ENCODE data around the gene SART3. TPM values are rescaled to one million over a fixed set of nuclear protein-coding genes. Genes with fewer than 3 reads are reported as not detected.

Gene SART3
- total RNA-seq, 1 donor from 2014 or later: 79.0 TPM

DNA sequence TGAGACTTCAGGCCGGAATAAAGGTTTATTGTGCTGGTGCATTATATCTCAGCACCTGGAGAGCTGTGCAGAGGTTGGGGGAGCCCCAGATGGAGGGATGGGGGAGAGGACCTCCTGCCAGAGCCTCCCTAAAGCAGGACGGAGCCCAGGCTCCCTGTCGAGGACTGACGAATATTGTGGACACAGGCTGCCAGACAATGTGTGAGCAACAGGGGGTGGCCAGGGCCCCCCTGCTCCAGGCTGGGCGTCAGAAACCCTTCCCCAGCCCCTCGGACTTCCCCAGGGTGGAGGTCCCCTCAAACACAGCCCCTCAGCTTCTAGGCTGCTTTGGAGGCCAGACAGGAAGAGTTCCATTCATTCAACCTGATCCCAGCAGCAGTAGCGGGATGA lies 28.9 kb upstream of the SART3 start:
- no peaks in the 10 kb centered on the region for H4K20me1 ChIP-seq (ENCODE audit: low read depth)
- peaks cover 4% of the 10 kb centered on the region for H3F3A ChIP-seq (ENCODE audit: low read depth)
- H3K27me3 ChIP-seq: no peaks in the 10 kb centered on the region
- H3K36me3 Mint-ChIP-seq: no peaks in the 10 kb centered on the region
- H3K4me3 ChIP-seq: no peak overlapping the region
- peaks cover 27% of the 10 kb centered on the region for H3K4me1 Mint-ChIP-seq
- TF ChIP-seq EZH2 (IDR thresholded peaks at IDR 0.05) (no peak), EZH2phosphoT487 (IDR thresholded peaks at IDR 0.05) (no peak), CTCF (IDR thresholded peaks at IDR 0.05) (no peak)
- peak overlapping the region; percentile 33 for H3K4me2 ChIP-seq
- H3K27ac Mint-ChIP-seq: no peak overlapping the region
- H3K27ac ChIP-seq: no peak overlapping the region
- no peak overlapping the region for H3K4me3 Mint-ChIP-seq
- no peak overlapping the region for H2AFZ ChIP-seq (replicated peaks)
- H3K9me3 Mint-ChIP-seq: no peaks in the 10 kb centered on the region
- H3K79me2 ChIP-seq (ENCODE audit: low read depth): no peaks in the 10 kb centered on the region
- DNase-seq (ENCODE audit: low spot score): no peak
- H3K9ac ChIP-seq: no peak overlapping the region
- no peaks in the 10 kb centered on the region for H3K36me3 ChIP-seq
- peaks cover 29% of the 10 kb centered on the region for H3K4me1 ChIP-seq
- peaks cover 7% of the 10 kb centered on the region for H3K27me3 Mint-ChIP-seq (ENCODE audit: insufficient read depth, low read depth)
- no peaks in the 10 kb centered on the region for H3K9me3 ChIP-seq (ENCODE audit: low read depth)

DNA sequence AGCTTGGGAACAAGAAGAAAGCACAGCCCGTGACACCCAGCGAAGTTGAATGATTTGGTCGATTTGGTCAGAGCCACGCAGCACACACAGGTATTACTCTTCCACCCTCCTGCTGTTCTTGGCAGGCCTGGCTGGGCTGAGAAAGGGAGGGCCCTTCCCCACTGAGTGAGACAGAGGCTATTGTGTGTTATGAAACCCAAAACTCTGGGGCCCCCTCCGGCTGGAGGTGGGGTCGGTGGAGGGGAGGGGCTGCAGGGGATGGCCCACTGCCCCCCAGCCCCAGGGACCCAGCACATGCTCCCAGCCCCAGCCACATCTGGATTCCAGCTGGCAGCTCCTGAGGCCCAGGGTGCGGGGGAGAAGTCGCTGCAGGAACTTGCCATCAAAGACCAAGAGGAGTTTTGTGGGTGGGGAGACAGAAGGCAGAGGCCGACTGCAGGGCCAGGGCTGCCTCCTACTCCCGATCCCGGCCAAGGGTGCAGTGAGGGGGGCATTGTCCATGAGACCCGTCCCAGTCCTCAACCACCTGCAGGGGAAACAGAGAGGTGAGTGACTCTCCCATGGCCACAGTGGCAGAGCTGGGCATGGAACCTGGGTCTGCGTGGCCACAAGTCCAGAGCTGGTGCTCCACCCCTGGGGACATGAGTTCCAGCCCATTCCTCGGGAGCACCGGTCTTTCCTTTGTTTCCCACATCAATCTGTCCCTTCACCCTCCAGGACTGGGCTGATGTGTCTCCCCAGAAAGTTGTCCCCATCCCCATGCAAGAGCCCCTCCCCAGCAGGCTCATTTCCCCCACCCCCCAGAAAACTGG lies 28.3 kb upstream of the SART3 start:
- peak overlapping the region; percentile 55 for H2AFZ ChIP-seq (replicated peaks)
- H3K9me3 ChIP-seq (ENCODE audit: low read depth): no peaks in the 10 kb centered on the region
- no peaks in the 10 kb centered on the region for H3K27me3 ChIP-seq
- peaks cover 4% of the 10 kb centered on the region for H3F3A ChIP-seq (ENCODE audit: low read depth)
- H3K4me1 ChIP-seq: peaks cover 30% of the 10 kb centered on the region
- Mint-ChIP-seq H3K36me3 (no peaks in the 10 kb centered on the region), H3K4me3 (no peak overlapping the region), H3K4me1 (peaks cover 27% of the 10 kb centered on the region), H3K27me3 (ENCODE audit: insufficient read depth, low read depth) (peaks cover 7% of the 10 kb centered on the region), H3K9me3 (no peaks in the 10 kb centered on the region), H3K27ac (peak overlapping the region; percentile 95)
- no peaks in the 10 kb centered on the region for H3K79me2 ChIP-seq (ENCODE audit: low read depth)
- no peaks in the 10 kb centered on the region for H3K36me3 ChIP-seq
- peak; percentile 35 for DNase-seq (ENCODE audit: low spot score)
- H3K27ac ChIP-seq: no peak overlapping the region
- no peak overlapping the region for H3K9ac ChIP-seq
- H3K4me2 ChIP-seq: peak overlapping the region; percentile 42
- H3K4me3 ChIP-seq: no peak overlapping the region
- H4K20me1 ChIP-seq (ENCODE audit: low read depth): no peaks in the 10 kb centered on the region
- no peak for TF ChIP-seq CTCF (IDR thresholded peaks at IDR 0.05)
- TF ChIP-seq EZH2phosphoT487 (IDR thresholded peaks at IDR 0.05): no peak
- TF ChIP-seq EZH2 (IDR thresholded peaks at IDR 0.05): no peak

- no peaks in the 10 kb centered on the region for H3K27me3 ChIP-seq
- no peak overlapping the region for H3K4me3 ChIP-seq
- peaks cover 32% of the 10 kb centered on the region for H3K4me1 Mint-ChIP-seq
- H3K4me2 ChIP-seq: no peak overlapping the region
- H3K27ac ChIP-seq: no peak overlapping the region
- no peak overlapping the region for H3K4me3 Mint-ChIP-seq
- H3K9me3 Mint-ChIP-seq: no peaks in the 10 kb centered on the region
- DNase-seq (ENCODE audit: low spot score): no peak
- H3K9ac ChIP-seq: no peak overlapping the region
- no peak overlapping the region for H3K27ac Mint-ChIP-seq
- H4K20me1 ChIP-seq (ENCODE audit: low read depth): no peaks in the 10 kb centered on the region
- no peaks in the 10 kb centered on the region for H3K36me3 ChIP-seq
- no peaks in the 10 kb centered on the region for H3K36me3 Mint-ChIP-seq
- H3F3A ChIP-seq (ENCODE audit: low read depth): peaks cover under 1% of the 10 kb centered on the region
- H3K79me2 ChIP-seq (ENCODE audit: low read depth): no peaks in the 10 kb centered on the region
- H2AFZ ChIP-seq (replicated peaks): no peak overlapping the region
- H3K27me3 Mint-ChIP-seq (ENCODE audit: insufficient read depth, low read depth): peaks cover 7% of the 10 kb centered on the region
- peaks cover 33% of the 10 kb centered on the region for H3K4me1 ChIP-seq
- no peak for TF ChIP-seq EZH2phosphoT487 (IDR thresholded peaks at IDR 0.05)
- no peak for TF ChIP-seq EZH2 (IDR thresholded peaks at IDR 0.05)
- no peak for TF ChIP-seq CTCF (IDR thresholded peaks at IDR 0.05)
- no peaks in the 10 kb centered on the region for H3K9me3 ChIP-seq (ENCODE audit: low read depth)
These were observed 26.9 kb upstream of the SART3 start for GRCh38 chr12:108587826-108588225.

Measured in neural progenitor cell (in vitro differentiated cells).